Glutamatergic neuron (in vitro differentiated cells): ENCODE results near the gene FAF2. TPM values are rescaled to one million over a fixed set of nuclear protein-coding genes. Genes with fewer than 3 reads are reported as not detected.

Experiments used
- DNase-seq: peaks from one replicate; pipeline ENCODE4 v3.0.0; 2022
- H3K27ac Mint-ChIP-seq: one replicate; pipeline ENCODE4 v1.8.0; 2020; ENCODE audit warnings: mild to moderate bottlenecking, mixed read lengths, inconsistent platforms; ENCODE audit not compliant: unreplicated experiment
- H3K27me3 Mint-ChIP-seq: one replicate; pipeline ENCODE4 v1.8.0; 2020; ENCODE audit warnings: mild to moderate bottlenecking, moderate library complexity, mixed read lengths, inconsistent platforms; ENCODE audit not compliant: unreplicated experiment
- H3K36me3 Mint-ChIP-seq: one replicate; pipeline ENCODE4 v1.8.0; 2020; ENCODE audit warnings: mild to moderate bottlenecking, mixed read lengths, inconsistent platforms; ENCODE audit not compliant: unreplicated experiment
- H3K4me1 Mint-ChIP-seq: one replicate; pipeline ENCODE4 v1.8.0; 2020; ENCODE audit warnings: mild to moderate bottlenecking, low read depth, mixed read lengths, inconsistent platforms; ENCODE audit not compliant: unreplicated experiment
- H3K4me3 Mint-ChIP-seq: one replicate; pipeline ENCODE4 v1.8.0; 2020; ENCODE audit warnings: mild to moderate bottlenecking, mixed read lengths, inconsistent platforms; ENCODE audit not compliant: unreplicated experiment
- H3K9me3 Mint-ChIP-seq: one replicate; pipeline ENCODE4 v1.8.0; 2020; ENCODE audit warnings: mild to moderate bottlenecking, moderate library complexity, mixed read lengths, inconsistent platforms; ENCODE audit not compliant: unreplicated experiment
- CTCF ChIP-seq: fragments of 200-600 bp; sonication (generic); IDR thresholded peaks from one replicate; pipeline ENCODE4 v1.5.0; 2021; ENCODE audit not compliant: partially characterized antibody, unreplicated experiment
- total RNA-seq: library from RNA; stranded (reverse); fragmentation: NEBNext Ultra II Directional; extraction: Animal tissue kit (Norgen Biotek cat#: 25700); gene quantifications from one replicate; pipeline ENCODE4 v1.2.1, GENCODE V29; 2021; ENCODE audit not compliant: unreplicated experiment

FAF2 gene
- total RNA-seq, 1 donor from 2014 or later = 52.9 TPM

- Mint-ChIP-seq H3K9me3 (peaks cover 20% of the 10 kb centered on the region), H3K4me3 (peak overlapping the region; percentile 91), H3K27me3 (peaks cover 23% of the 10 kb centered on the region), H3K27ac (peak overlapping the region; percentile 79), H3K4me1 (peaks cover 38% of the 10 kb centered on the region), H3K36me3 (no peaks in the 10 kb centered on the region)
- no peak for DNase-seq
- no peak for TF ChIP-seq CTCF
Observed at GRCh38 chr5:176542135-176542595, 94.0 kb downstream of the FAF2 start.

GRCh38 chr5:176542596-176543427, 94.6 kb downstream of the FAF2 start:
- Mint-ChIP-seq H3K4me1 (peaks cover 38% of the 10 kb centered on the region), H3K27ac (peak overlapping the region; percentile 79), H3K27me3 (peaks cover 17% of the 10 kb centered on the region), H3K9me3 (peaks cover 15% of the 10 kb centered on the region), H3K36me3 (no peaks in the 10 kb centered on the region), H3K4me3 (peak overlapping the region; percentile 91)
- TF ChIP-seq CTCF = peak; percentile 25
- DNase-seq = peak; percentile 58

GRCh38 chr5:176543428-176544182, 95.4 kb downstream of the FAF2 start:
- Mint-ChIP-seq H3K4me3 (peak overlapping the region; percentile 93), H3K27me3 (peaks cover 10% of the 10 kb centered on the region), H3K9me3 (peaks cover 10% of the 10 kb centered on the region), H3K27ac (peak overlapping the region; percentile 95), H3K4me1 (peaks cover 34% of the 10 kb centered on the region), H3K36me3 (no peaks in the 10 kb centered on the region)
- DNase-seq = peak; percentile 81
- TF ChIP-seq CTCF = no peak

GRCh38 chr5:176545388-176545736, 97.2 kb downstream of the FAF2 start:
- Mint-ChIP-seq H3K4me1 (peaks cover 20% of the 10 kb centered on the region), H3K36me3 (no peaks in the 10 kb centered on the region), H3K9me3 (peaks cover 9% of the 10 kb centered on the region)

More at GRCh38 chr5:176545388-176545736, 97.2 kb downstream of the FAF2 start:
- Mint-ChIP-seq H3K27me3 (peaks cover 11% of the 10 kb centered on the region), H3K4me3 (no peak overlapping the region), H3K27ac (no peak overlapping the region)
- DNase-seq = no peak
- TF ChIP-seq CTCF = no peak
